Tibial artery (tissue), 4 donors: ENCODE data around the gene SUCNR1.
"Not testable (repeated sequence)": the region's sequence is repeated elsewhere in the genome, so short reads cannot be mapped to it uniquely, and the experiment has no call there.

Source experiments
- DNase-seq, 2 donors: peaks; one replicate each; pipeline ENCODE4 v3.0.0-alpha.2; 2019
- H3K27ac ChIP-seq, 2 donors: fragments of 200-600 bp; sonication (generic) in 1 of 2; 1 replicate in 1 of 2; 2 replicates in 1 of 2; pipeline ENCODE4 v1.5.1; 2018 to 2019; ENCODE audit warnings: mild to moderate bottlenecking in 1 of 2
- H3K27me3 ChIP-seq, 2 donors: fragments of 200-600 bp; sonication (generic) in 1 of 2; one replicate each; pipeline versions ENCODE4 v1.5.1 to v1.6.0; 2016 to 2019
- H3K36me3 ChIP-seq, 3 donors: fragments of 200-600 bp; sonication (generic) in 2 of 3; one replicate each; pipeline ENCODE4 v1.5.1; 2016 to 2019; ENCODE audit warnings: mild to moderate bottlenecking in 2 of 3
- H3K4me1 ChIP-seq, 4 donors: fragments of 200-600 bp; sonication (generic) in 2 of 4; 1 replicate in 3 of 4; 2 replicates in 1 of 4; pipeline ENCODE4 v1.5.1; 2016 to 2019
- H3K4me3 ChIP-seq, 2 donors: fragments of 200-600 bp; sonication (generic) in 1 of 2; 1 replicate in 1 of 2; 2 replicates in 1 of 2; pipeline ENCODE4 v1.5.1; 2018 to 2019; ENCODE audit warnings: mild to moderate bottlenecking in 2 of 2
- H3K9me3 ChIP-seq, 3 donors: fragments of 200-600 bp; sonication (generic) in 1 of 3; one replicate each; pipeline ENCODE4 v1.5.1; 2016 to 2019
- intact Hi-C: fragments of 100-400 bp; cut with DNase I; formaldehyde crosslinking; loops from one replicate; pipeline ENCODE4 v1.15.0; 2023; ENCODE audit warnings: low total_unique reads
- TF ChIP-seq, protein P1 (sequence below), 2 experiments: fragments of 200-600 bp in 1 of 2; fragments of 450-650 bp in 1 of 2; IDR thresholded peaks; one replicate each; pipeline ENCODE4 v1.5.1; 2017 to 2019; ENCODE audit warnings: antibody characterized with exemption in 2 of 2, mild to moderate bottlenecking in 1 of 2, moderate library complexity in 1 of 2

Gene SUCNR1

GRCh38 chr3:151895478-151896241 lies 22.2 kb downstream of the SUCNR1 start:
- DNase-seq = no peak
- Histone ChIP-seq H3K27me3 (no peaks in the 10 kb centered on the region), H3K9me3 (no peaks in the 10 kb centered on the region), H3K4me1 (peaks cover 0 to 10% (median 0%) of the 10 kb centered on the region in 4 donors), H3K27ac (no peak overlapping the region), H3K36me3 (no peaks in the 10 kb centered on the region), H3K4me3 (no peak overlapping the region)
- intact Hi-C loops = no loop called here
- TF ChIP-seq, protein P1, sequence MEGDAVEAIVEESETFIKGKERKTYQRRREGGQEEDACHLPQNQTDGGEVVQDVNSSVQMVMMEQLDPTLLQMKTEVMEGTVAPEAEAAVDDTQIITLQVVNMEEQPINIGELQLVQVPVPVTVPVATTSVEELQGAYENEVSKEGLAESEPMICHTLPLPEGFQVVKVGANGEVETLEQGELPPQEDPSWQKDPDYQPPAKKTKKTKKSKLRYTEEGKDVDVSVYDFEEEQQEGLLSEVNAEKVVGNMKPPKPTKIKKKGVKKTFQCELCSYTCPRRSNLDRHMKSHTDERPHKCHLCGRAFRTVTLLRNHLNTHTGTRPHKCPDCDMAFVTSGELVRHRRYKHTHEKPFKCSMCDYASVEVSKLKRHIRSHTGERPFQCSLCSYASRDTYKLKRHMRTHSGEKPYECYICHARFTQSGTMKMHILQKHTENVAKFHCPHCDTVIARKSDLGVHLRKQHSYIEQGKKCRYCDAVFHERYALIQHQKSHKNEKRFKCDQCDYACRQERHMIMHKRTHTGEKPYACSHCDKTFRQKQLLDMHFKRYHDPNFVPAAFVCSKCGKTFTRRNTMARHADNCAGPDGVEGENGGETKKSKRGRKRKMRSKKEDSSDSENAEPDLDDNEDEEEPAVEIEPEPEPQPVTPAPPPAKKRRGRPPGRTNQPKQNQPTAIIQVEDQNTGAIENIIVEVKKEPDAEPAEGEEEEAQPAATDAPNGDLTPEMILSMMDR (IDR thresholded peaks at IDR 0.05) = no peak

- no peak for DNase-seq
- no peak overlapping the region for H3K27ac ChIP-seq
- no peak overlapping the region for H3K4me3 ChIP-seq
- no peaks in the 10 kb centered on the region for H3K9me3 ChIP-seq
- TF ChIP-seq, protein P1 (IDR thresholded peaks at IDR 0.05) = no peak
- peaks cover 0 to 16% (median 2%) of the 10 kb centered on the region in 4 donors for H3K4me1 ChIP-seq
- H3K36me3 ChIP-seq = no peaks in the 10 kb centered on the region
- intact Hi-C loops = no loop called here
- H3K27me3 ChIP-seq = no peaks in the 10 kb centered on the region
Observed at GRCh38 chr3:151896246-151897012, 23.0 kb downstream of the SUCNR1 start.

DNA sequence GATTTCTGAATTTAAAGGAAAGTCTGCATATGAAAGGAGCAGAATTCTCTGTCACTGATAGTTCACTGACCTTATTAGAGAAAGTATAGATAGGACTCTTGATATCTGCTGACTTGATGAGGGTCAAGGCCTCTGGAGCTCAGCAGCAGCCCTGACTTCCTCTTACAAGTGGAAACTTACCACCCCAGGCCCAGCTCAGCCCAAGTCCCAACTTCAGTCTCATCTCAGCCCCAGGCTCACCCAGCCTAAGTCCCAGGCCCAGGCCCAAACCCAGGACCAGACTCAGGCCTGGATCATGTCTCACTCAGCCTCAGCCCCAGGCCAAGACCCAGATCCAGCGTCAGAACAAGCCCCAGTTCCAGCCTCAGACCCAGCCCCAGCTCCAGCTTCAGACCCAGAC lies 24.7 kb downstream of the SUCNR1 start:
- H3K36me3 ChIP-seq, H3K27ac ChIP-seq, H3K9me3 ChIP-seq, DNase-seq, H3K4me3 ChIP-seq, intact Hi-C loops, H3K27me3 ChIP-seq: not testable (repeated sequence)
- H3K4me1 ChIP-seq = peaks cover 0 to 33% (median 12%) of the 10 kb centered on the region in 4 donors

GRCh38 chr3:151898564-151899261 lies 25.3 kb downstream of the SUCNR1 start:
- H3K9me3 ChIP-seq, H3K27me3 ChIP-seq, H3K27ac ChIP-seq, DNase-seq, intact Hi-C loops, H3K36me3 ChIP-seq, H3K4me3 ChIP-seq: not testable (repeated sequence)
- peaks cover 0 to 39% (median 18%) of the 10 kb centered on the region in 4 donors for H3K4me1 ChIP-seq

DNA sequence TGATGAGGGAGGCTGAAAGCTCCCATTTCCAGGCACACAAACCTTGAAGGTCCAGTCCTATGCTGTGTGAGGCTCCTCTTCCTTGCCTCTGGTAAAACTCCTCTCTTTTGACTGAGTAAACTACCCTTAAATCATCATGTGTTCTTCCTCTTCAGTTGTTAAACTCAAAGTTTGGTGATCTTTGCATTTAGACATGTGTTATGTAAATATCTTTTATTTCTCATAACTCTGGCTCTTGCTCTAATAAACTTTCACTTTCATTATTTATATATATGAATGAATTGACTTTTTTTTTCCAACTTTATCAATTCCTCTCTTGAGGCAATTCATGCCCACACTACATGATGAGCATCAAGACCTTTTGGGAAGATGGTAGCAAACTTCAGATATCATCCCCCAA lies 26.6 kb downstream of the SUCNR1 start:
- no peak overlapping the region for H3K27ac ChIP-seq
- H3K4me3 ChIP-seq = no peak overlapping the region
- no peaks in the 10 kb centered on the region for H3K36me3 ChIP-seq
- TF ChIP-seq, protein P1 (IDR thresholded peaks at IDR 0.05) = no peak
- H3K27me3 ChIP-seq = no peaks in the 10 kb centered on the region
- no peak for DNase-seq
- H3K4me1 ChIP-seq = peaks cover 0 to 51% (median 21%) of the 10 kb centered on the region in 4 donors
- no peaks in the 10 kb centered on the region for H3K9me3 ChIP-seq
- intact Hi-C loops = no loop called here

DNA sequence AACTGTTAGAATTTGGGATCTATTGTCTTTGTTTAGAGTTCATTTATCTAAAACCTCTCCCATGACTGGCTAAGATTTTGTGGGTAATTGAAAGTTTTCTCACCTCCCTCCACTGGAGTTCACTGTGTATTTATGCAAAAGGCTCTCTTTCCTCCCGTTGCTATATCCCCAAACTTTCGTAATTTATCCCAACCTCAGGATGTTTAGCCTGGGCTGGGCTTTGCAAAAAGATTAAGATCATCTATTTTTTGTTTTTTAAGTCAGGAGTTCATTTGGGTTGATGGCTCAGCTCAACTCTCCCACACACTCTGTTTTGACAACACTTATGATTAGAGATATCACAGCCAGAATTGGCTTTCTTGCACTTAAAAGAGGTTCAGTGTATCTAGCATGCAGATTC lies 27.0 kb downstream of the SUCNR1 start:
- H3K9me3 ChIP-seq = no peaks in the 10 kb centered on the region
- H3K4me3 ChIP-seq = no peak overlapping the region
- intact Hi-C loops = no loop called here
- no peaks in the 10 kb centered on the region for H3K27me3 ChIP-seq
- peaks cover 0 to 51% (median 21%) of the 10 kb centered on the region in 4 donors for H3K4me1 ChIP-seq
- H3K27ac ChIP-seq = no peak overlapping the region
- DNase-seq = no peak
- TF ChIP-seq, protein P1 (IDR thresholded peaks at IDR 0.05) = no peak
- H3K36me3 ChIP-seq = no peaks in the 10 kb centered on the region
